ENCODE results near the gene OR52B6. TPM values are rescaled to one million over a fixed set of nuclear protein-coding genes. Genes with fewer than 3 reads are reported as not detected.

The OR52B6 gene
- total and polyA plus RNA-seq, 2 donors (not counting 1 experiment from before 2014, with no cell fraction given) = not detected

DNA sequence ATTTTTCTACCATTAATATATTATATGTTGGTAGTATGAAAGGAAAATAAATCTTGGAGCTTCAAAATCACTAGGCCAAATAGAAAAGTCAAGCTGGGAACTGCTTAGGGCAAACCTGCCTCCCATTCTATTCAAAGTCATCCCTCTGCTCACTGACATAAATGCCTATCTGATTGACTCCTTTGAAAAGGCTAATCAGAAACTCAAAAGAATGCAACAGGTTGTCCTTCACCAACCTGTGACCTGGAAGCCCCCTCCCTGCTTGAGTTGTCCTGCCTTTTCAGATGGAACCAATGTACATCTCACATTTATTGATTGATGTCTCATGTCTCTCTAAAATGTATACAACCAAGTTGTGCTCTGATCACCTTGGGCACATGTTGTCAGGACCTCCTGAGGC is 40.9 kb downstream of the OR52B6 start:
- Mint-ChIP-seq H3K4me1 (peaks cover 30% of the 10 kb centered on the region), H3K4me3 (no peak overlapping the region), H3K9me3 (ENCODE audit: insufficient read depth) (no peaks in the 10 kb centered on the region), H3K27me3 (no peaks in the 10 kb centered on the region), H3K27ac (no peak overlapping the region)
- CTCF ChIA-PET = no interaction called here
- H4K20me1 ChIP-seq (ENCODE audit: control insufficient read depth, insufficient read depth, low read length, poor library complexity, severe bottlenecking) = no peaks in the 10 kb centered on the region
- DNase-seq (no peak), ATAC-seq (ENCODE audit: low read depth) (no peak)
- TF ChIP-seq EZH2 (IDR thresholded peaks at IDR 0.05; ENCODE audit: borderline replicate concordance, insufficient read depth, low read depth, low read length, poor library complexity, severe bottlenecking) = no peak
- no peak for TF ChIP-seq CTCF (IDR thresholded peaks at IDR 0.05)
- H3K4me1 ChIP-seq (ENCODE audit: control insufficient read depth in 2 of 2, insufficient read depth in 2 of 2, low read length in 2 of 2) = peaks cover 20 to 22% of the 10 kb centered on the region in 2 donors
- no peaks in the 10 kb centered on the region for H3K27me3 ChIP-seq (replicated peaks in 1 of 4; ENCODE audit: control extremely low read depth in 1 of 4, control insufficient read depth in 3 of 4, insufficient read depth in 4 of 4, low read length in 3 of 4)
- no peaks in the 10 kb centered on the region for H3K9me3 ChIP-seq (ENCODE audit: control extremely low read depth in 1 of 3, control insufficient read depth in 2 of 3, insufficient read depth in 1 of 3, low read length in 2 of 3)
- no peaks in the 10 kb centered on the region for H3K36me3 ChIP-seq (replicated peaks in 1 of 2; ENCODE audit: control extremely low read depth in 1 of 2, control insufficient read depth in 1 of 2, extremely low read depth in 1 of 2, insufficient read depth in 2 of 2, low read length in 1 of 2)
- H3K79me2 ChIP-seq (ENCODE audit: control insufficient read depth, insufficient read depth, low read length) = peaks cover 28% of the 10 kb centered on the region
- H3K4me3 ChIP-seq (ENCODE audit: control extremely low read depth in 1 of 5, extremely low read depth in 1 of 5, insufficient read depth in 1 of 5, low read depth in 2 of 5, low read length in 4 of 5) = no peak overlapping the region
- intact Hi-C loops (cut with micrococcal nuclease) = no loop called here
- no peak overlapping the region for H3K9ac ChIP-seq (ENCODE audit: low read length)
- H3K4me2 ChIP-seq (replicated peaks; ENCODE audit: low read depth, low read length, poor library complexity, severe bottlenecking) = no peak overlapping the region
- H2AFZ ChIP-seq (ENCODE audit: insufficient read depth, low read depth, low read length, poor library complexity, severe bottlenecking) = no peak overlapping the region
- no peak overlapping the region for H3K27ac ChIP-seq (ENCODE audit: low read length in 2 of 2)
- POLR2A ChIA-PET = no interaction called here

DNA sequence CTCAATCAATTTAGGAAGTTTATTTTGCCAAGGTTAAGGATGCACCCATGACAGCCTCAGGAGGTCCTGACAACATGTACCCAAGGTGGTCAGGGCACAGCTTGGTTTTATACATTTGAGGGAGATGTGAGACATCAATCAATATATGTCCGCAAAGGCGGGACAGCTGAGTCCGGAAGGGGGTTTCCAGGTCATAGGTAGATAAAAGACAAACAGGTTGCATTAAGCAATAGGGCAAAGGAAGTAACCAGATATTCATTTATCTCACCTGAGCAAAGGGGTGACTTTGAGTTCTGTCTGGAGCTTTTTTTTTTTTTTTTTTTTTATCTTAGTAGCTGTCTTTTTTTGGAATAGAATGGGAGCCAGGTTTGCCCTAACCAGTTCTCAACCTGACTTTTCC is 42.1 kb downstream of the OR52B6 start:
- ATAC-seq (ENCODE audit: low read depth) (no peak), DNase-seq (no peak)
- Histone ChIP-seq H3K36me3 (replicated peaks in 1 of 2; ENCODE audit: control extremely low read depth in 1 of 2, control insufficient read depth in 1 of 2, extremely low read depth in 1 of 2, insufficient read depth in 2 of 2, low read length in 1 of 2) (no peaks in the 10 kb centered on the region), H3K4me3 (ENCODE audit: control extremely low read depth in 1 of 5, extremely low read depth in 1 of 5, insufficient read depth in 1 of 5, low read depth in 2 of 5, low read length in 4 of 5) (no peak overlapping the region), H3K9ac (ENCODE audit: low read length) (no peak overlapping the region), H3K9me3 (ENCODE audit: control extremely low read depth in 1 of 3, control insufficient read depth in 2 of 3, insufficient read depth in 1 of 3, low read length in 2 of 3) (no peaks in the 10 kb centered on the region), H3K79me2 (ENCODE audit: control insufficient read depth, insufficient read depth, low read length) (peaks cover 39% of the 10 kb centered on the region), H4K20me1 (ENCODE audit: control insufficient read depth, insufficient read depth, low read length, poor library complexity, severe bottlenecking) (no peaks in the 10 kb centered on the region), H3K4me2 (replicated peaks; ENCODE audit: low read depth, low read length, poor library complexity, severe bottlenecking) (no peak overlapping the region), H3K4me1 (ENCODE audit: control insufficient read depth in 2 of 2, insufficient read depth in 2 of 2, low read length in 2 of 2) (peaks cover 22 to 24% of the 10 kb centered on the region in 2 donors), H3K27me3 (replicated peaks in 1 of 4; ENCODE audit: control extremely low read depth in 1 of 4, control insufficient read depth in 3 of 4, insufficient read depth in 4 of 4, low read length in 3 of 4) (no peaks in the 10 kb centered on the region), H3K27ac (ENCODE audit: low read length in 2 of 2) (no peak overlapping the region), H2AFZ (ENCODE audit: insufficient read depth, low read depth, low read length, poor library complexity, severe bottlenecking) (no peak overlapping the region)
- TF ChIP-seq EZH2 (IDR thresholded peaks at IDR 0.05; ENCODE audit: borderline replicate concordance, insufficient read depth, low read depth, low read length, poor library complexity, severe bottlenecking) = no peak
- no peak for TF ChIP-seq CTCF (IDR thresholded peaks at IDR 0.05)
- ChIA-PET POLR2A (interaction anchor here (0.6 kb wide), 1 partner anchor 22 kb away, joined by 3 read pairs; no protein-coding TSS in a partner anchor), CTCF (interaction anchor here (1.2 kb wide), 1 partner anchor 9 kb away, joined by 6 read pairs; no protein-coding TSS in a partner anchor)
- 100% methylated on average over 2 of the region's 3 CpGs for WGBS (ENCODE audit: insufficient coverage)
- Mint-ChIP-seq H3K9me3 (ENCODE audit: insufficient read depth) (no peaks in the 10 kb centered on the region), H3K27ac (no peak overlapping the region), H3K27me3 (no peaks in the 10 kb centered on the region), H3K4me3 (peak overlapping the region; percentile 41), H3K4me1 (peaks cover 41% of the 10 kb centered on the region)
- intact Hi-C loops (cut with micrococcal nuclease) = no loop called here
